Loucy (cell line): ENCODE results near the gene RASGRP1.

ENCODE experiments used
- H2AFZ ChIP-seq: fragments of 200-600 bp; sonication (generic); 2 replicates; pipeline ENCODE4 v1.6.0; 2016; ENCODE audit warnings: antibody characterized with exemption, mild to moderate bottlenecking, low read length, moderate library complexity
- H3F3A ChIP-seq: fragments of 200-600 bp; 2 replicates; pipeline ENCODE4 v1.6.0; 2016; ENCODE audit warnings: antibody characterized with exemption, low read depth, mild to moderate bottlenecking
- H3K27me3 ChIP-seq: fragments of 200-600 bp; sonication (generic); 2 replicates; pipeline ENCODE4 v1.6.1; 2014; ENCODE audit warnings: low read length, mild to moderate bottlenecking; ENCODE audit not compliant: insufficient read depth, poor library complexity, severe bottlenecking
- H3K36me3 ChIP-seq: fragments of 200-600 bp; sonication (generic); 2 replicates; pipeline ENCODE4 v1.6.1; 2016; ENCODE audit warnings: low read length; ENCODE audit not compliant: insufficient read depth
- H3K4me1 ChIP-seq: fragments of 200-600 bp; sonication (generic); 2 replicates; pipeline ENCODE4 v1.5.1; 2014; ENCODE audit warnings: low read length, mild to moderate bottlenecking; ENCODE audit not compliant: insufficient read depth, poor library complexity, severe bottlenecking
- H3K4me2 ChIP-seq: fragments of 200-600 bp; sonication (generic); 2 replicates; pipeline ENCODE4 v1.6.0; 2014; ENCODE audit warnings: antibody characterized with exemption, low read length, low read depth, mild to moderate bottlenecking; ENCODE audit not compliant: poor library complexity, severe bottlenecking
- H3K4me3 ChIP-seq: fragments of 200-600 bp; sonication (generic); 2 replicates; pipeline ENCODE4 v1.5.1; 2014; ENCODE audit warnings: low read length, mild to moderate bottlenecking, mixed read lengths; ENCODE audit not compliant: poor library complexity, severe bottlenecking
- H3K79me2 ChIP-seq: fragments of 200-600 bp; sonication (generic); 2 replicates; pipeline ENCODE4 v1.6.1; 2014; ENCODE audit warnings: low read length; ENCODE audit not compliant: insufficient read depth
- H3K9ac ChIP-seq: fragments of 200-600 bp; sonication (generic); 2 replicates; pipeline ENCODE4 v1.6.0; 2014; ENCODE audit warnings: mild to moderate bottlenecking, low read depth, low read length, moderate library complexity; ENCODE audit not compliant: poor library complexity, severe bottlenecking
- H3K9me2 ChIP-seq: fragments of 200-600 bp; sonication (generic); replicated peaks from 2 replicates; pipeline ENCODE4 v1.6.1; 2016; ENCODE audit warnings: low read depth, low read length, mixed read lengths
- H3K9me3 ChIP-seq: fragments of 200-600 bp; sonication (generic); 2 replicates; pipeline ENCODE4 v1.6.1; 2014; ENCODE audit warnings: mild to moderate bottlenecking, antibody characterized with exemption, low read length, low read depth; ENCODE audit not compliant: insufficient read depth
- H4K20me1 ChIP-seq: fragments of 200-600 bp; sonication (generic); 2 replicates; pipeline ENCODE4 v1.6.0; 2014; ENCODE audit warnings: antibody characterized with exemption, low read length, mild to moderate bottlenecking; ENCODE audit not compliant: insufficient read depth, poor library complexity, severe bottlenecking
- CTCF ChIP-seq: fragments of 200-600 bp; sonication (generic); conservative IDR thresholded peaks from 2 replicates; pipeline ENCODE4 v1.5.1; 2014; ENCODE audit warnings: mild to moderate bottlenecking, antibody characterized with exemption, low read length
- EZH2phosphoT487 ChIP-seq: fragments of 200-600 bp; IDR thresholded peaks from 2 replicates; pipeline ENCODE4 v1.6.1; 2018; ENCODE audit warnings: antibody characterized with exemption, mild to moderate bottlenecking, moderate library complexity, borderline replicate concordance

RASGRP1 gene

GRCh38 chr15:38499651-38500050 is 65.0 kb downstream of the RASGRP1 start:
- H3K36me3 ChIP-seq: peaks cover 45% of the 10 kb centered on the region; the same call in 1 of the 2 replicates
- H3F3A ChIP-seq: no peaks in the 10 kb centered on the region
- no peak overlapping the region for H2AFZ ChIP-seq
- H3K4me3 ChIP-seq: no peak overlapping the region
- no peaks in the 10 kb centered on the region for H3K4me1 ChIP-seq
- no peaks in the 10 kb centered on the region for H3K9me2 ChIP-seq
- H4K20me1 ChIP-seq: no peaks in the 10 kb centered on the region
- H3K9me3 ChIP-seq: no peaks in the 10 kb centered on the region
- H3K27me3 ChIP-seq: no peaks in the 10 kb centered on the region
- H3K79me2 ChIP-seq: no peaks in the 10 kb centered on the region
- H3K4me2 ChIP-seq: no peak overlapping the region
- H3K9ac ChIP-seq: no peak overlapping the region
- no peak for TF ChIP-seq CTCF
- no peak for TF ChIP-seq EZH2phosphoT487

- no peak overlapping the region for H3K4me3 ChIP-seq
- TF ChIP-seq CTCF (no peak; the same call in 1 of the 2 replicates), EZH2phosphoT487 (no peak)
- no peaks in the 10 kb centered on the region for H3F3A ChIP-seq
- H3K9me3 ChIP-seq: no peaks in the 10 kb centered on the region
- peaks cover 25% of the 10 kb centered on the region; the same call in 1 of the 2 replicates for H3K36me3 ChIP-seq
- H3K4me1 ChIP-seq: no peaks in the 10 kb centered on the region
- no peaks in the 10 kb centered on the region for H4K20me1 ChIP-seq
- no peak overlapping the region for H2AFZ ChIP-seq
- no peak overlapping the region for H3K4me2 ChIP-seq
- H3K9me2 ChIP-seq: no peaks in the 10 kb centered on the region
- no peaks in the 10 kb centered on the region for H3K79me2 ChIP-seq
- H3K9ac ChIP-seq: no peak overlapping the region
- H3K27me3 ChIP-seq: no peaks in the 10 kb centered on the region
Measured at GRCh38 chr15:38496151-38496550, 68.5 kb downstream of the RASGRP1 start.

GRCh38 chr15:38490242-38490922 is 74.2 kb downstream of the RASGRP1 start:
- TF ChIP-seq EZH2phosphoT487 (no peak), CTCF (no peak)
- no peaks in the 10 kb centered on the region for H3K9me2 ChIP-seq
- no peak overlapping the region for H2AFZ ChIP-seq
- H3K36me3 ChIP-seq: peaks cover 48% of the 10 kb centered on the region; the same call in 1 of the 2 replicates
- H3K4me1 ChIP-seq: no peaks in the 10 kb centered on the region
- no peaks in the 10 kb centered on the region for H3K27me3 ChIP-seq
- no peak overlapping the region for H3K9ac ChIP-seq
- no peak overlapping the region for H3K4me3 ChIP-seq
- no peak overlapping the region for H3K4me2 ChIP-seq
- H3F3A ChIP-seq: no peaks in the 10 kb centered on the region
- H4K20me1 ChIP-seq: no peaks in the 10 kb centered on the region
- no peaks in the 10 kb centered on the region for H3K79me2 ChIP-seq
- no peaks in the 10 kb centered on the region for H3K9me3 ChIP-seq
